H1 (cell line): ENCODE measurements around the gene TNS3. TPM values are rescaled to one million over a fixed set of nuclear protein-coding genes. Genes with fewer than 3 reads are reported as not detected.

Source experiments
- CTCF ChIA-PET: fragments of 300-600 bp; sonication (Branson Sonifier 250); formaldehyde crosslinking; loops from one replicate; lab custom pipeline; 2021; ENCODE audit not compliant: partially characterized antibody; lab: Charles Lee
- POLR2A ChIA-PET: fragments of 300-600 bp; sonication (Branson Sonifier 250); formaldehyde crosslinking; loops from one replicate; lab custom pipeline; 2021; ENCODE audit warnings: inconsistent platforms; ENCODE audit not compliant: partially characterized antibody; lab: Charles Lee
- DNase-seq, 2 experiments: peaks; one replicate each; pipeline versions ENCODE4 v3.0.0 to v3.0.0-alpha.2; 2010 to 2022; ENCODE audit warnings: low spot score in 2 of 2, low read depth in 1 of 2, mixed read lengths in 1 of 2
- FAIRE-seq: peaks from 2 replicates; lab custom pipeline; 2011; peaks lifted over from hg19 to GRCh38; lab: Jason Lieb, UNC
- H2AFZ ChIP-seq: 2 replicates; pipeline ENCODE4 v1.8.1; 2012; ENCODE audit warnings: low read length, inconsistent platforms
- H2AK5ac ChIP-seq: 2 replicates; pipeline ENCODE4 v1.6.1; 2013; ENCODE audit warnings: low read depth, low read length
- H2BK120ac ChIP-seq: replicated peaks from 2 replicates; pipeline ENCODE3; 2013; ENCODE audit warnings: low read depth, low read length, inconsistent platforms
- H2BK12ac ChIP-seq: 2 replicates; pipeline ENCODE4 v1.6.1; 2013; ENCODE audit warnings: low read depth, low read length
- H2BK15ac ChIP-seq: 2 replicates; pipeline ENCODE4 v1.6.1; 2013; ENCODE audit warnings: low read length
- H2BK20ac ChIP-seq: 2 replicates; pipeline ENCODE4 v1.6.1; 2013; ENCODE audit warnings: low read length
- H2BK5ac ChIP-seq: 2 replicates; pipeline ENCODE4 v1.6.1; 2013; ENCODE audit warnings: low read depth, low read length
- H3K14ac ChIP-seq: 2 replicates; pipeline ENCODE4 v1.6.1; 2013; ENCODE audit warnings: inconsistent platforms; ENCODE audit not compliant: insufficient read length
- H3K18ac ChIP-seq: 2 replicates; pipeline ENCODE4 v1.6.1; 2013; ENCODE audit warnings: low read length; ENCODE audit errors: extremely low read depth
- H3K23ac ChIP-seq: 2 replicates; pipeline ENCODE4 v1.6.1; 2013; ENCODE audit warnings: inconsistent platforms; ENCODE audit not compliant: insufficient read length
- H3K23me2 ChIP-seq: 2 replicates; pipeline ENCODE4 v1.6.1; 2013; ENCODE audit warnings: low read depth, low read length
- H3K27ac ChIP-seq: 2 replicates; pipeline ENCODE4 v1.6.1; 2011; ENCODE audit warnings: low read depth, low read length, inconsistent platforms
- H3K27me3 ChIP-seq, 4 experiments: replicated peaks in 1 of 4; 1 replicate in 1 of 4; 2 replicates in 3 of 4; pipeline versions ENCODE4 v1.6.1 to v1.8.1; 2011 to 2013; ENCODE audit warnings: low read length in 3 of 4, mild to moderate bottlenecking in 3 of 4, inconsistent platforms in 2 of 4, mixed read lengths in 2 of 4, moderate library complexity in 1 of 4; ENCODE audit not compliant: control insufficient read depth in 3 of 4, insufficient read depth in 3 of 4; ENCODE audit errors: extremely low read depth in 1 of 4
- H3K36me3 ChIP-seq, 4 experiments: 2 replicates each; pipeline versions ENCODE4 v1.6.1 to v1.8.1; 2011 to 2013; ENCODE audit warnings: mild to moderate bottlenecking in 4 of 4, low read length in 3 of 4, moderate library complexity in 2 of 4, control low read depth in 1 of 4, inconsistent platforms in 1 of 4; ENCODE audit not compliant: insufficient read depth in 4 of 4, control insufficient read depth in 2 of 4
- H3K4ac ChIP-seq: replicated peaks from 2 replicates; pipeline ENCODE3; 2013; ENCODE audit warnings: low read length, low read depth, mixed read lengths, inconsistent platforms; ENCODE audit not compliant: insufficient read length
- H3K4me1 ChIP-seq, 4 experiments: replicated peaks in 1 of 4; 1 replicate in 1 of 4; 2 replicates in 3 of 4; pipeline versions ENCODE4 v1.6.1 to v1.8.1; 2011 to 2013; ENCODE audit warnings: low read length in 3 of 4, inconsistent platforms in 2 of 4, mixed read lengths in 1 of 4; ENCODE audit not compliant: insufficient read depth in 4 of 4, control insufficient read depth in 3 of 4
- H3K4me2 ChIP-seq, 2 experiments: 2 replicates each; pipeline versions ENCODE4 v1.6.1 to v1.8.1; 2011 to 2013; ENCODE audit warnings: low read depth in 2 of 2, low read length in 2 of 2, control low read depth in 1 of 2, inconsistent platforms in 1 of 2, mild to moderate bottlenecking in 1 of 2; ENCODE audit not compliant: insufficient read depth in 1 of 2
- H3K4me3 ChIP-seq, 4 experiments: fragments of 200-600, 300-600 bp in 1 of 4; sonication (generic), shearing (Covaris generic), sonication (Bioruptor Twin) in 1 of 4; 2 replicates each; pipeline versions ENCODE4 v1.5.1 to v1.8.1; 2011 to 2016; ENCODE audit warnings: low read length in 4 of 4, low read depth in 3 of 4, control low read depth in 2 of 4, inconsistent platforms in 2 of 4, mild to moderate bottlenecking in 2 of 4, mixed read lengths in 1 of 4, moderate library complexity in 1 of 4; ENCODE audit not compliant: insufficient read depth in 2 of 4; ENCODE audit errors: extremely low read depth in 1 of 4
- H3K56ac ChIP-seq: replicated peaks from 2 replicates; pipeline ENCODE3; 2013; ENCODE audit warnings: low read depth, mild to moderate bottlenecking, mixed read lengths, low read length, inconsistent platforms; ENCODE audit not compliant: insufficient read length
- H3K79me1 ChIP-seq: 2 replicates; pipeline ENCODE4 v1.6.1; 2013; ENCODE audit warnings: low read depth, low read length, control low read depth
- H3K79me2 ChIP-seq, 2 experiments: 2 replicates each; pipeline versions ENCODE4 v1.6.1 to v1.8.1; 2012 to 2013; ENCODE audit warnings: low read length in 2 of 2, mild to moderate bottlenecking in 2 of 2, inconsistent platforms in 1 of 2; ENCODE audit not compliant: insufficient read depth in 2 of 2, control insufficient read depth in 1 of 2
- H3K9ac ChIP-seq, 4 experiments: replicated peaks in 1 of 4; 1 replicate in 1 of 4; 2 replicates in 3 of 4; pipeline versions ENCODE4 v1.6.1 to v1.8.1; 2011 to 2013; ENCODE audit warnings: low read depth in 3 of 4, low read length in 3 of 4, control low read depth in 2 of 4, mild to moderate bottlenecking in 2 of 4, moderate library complexity in 2 of 4, inconsistent platforms in 1 of 4; ENCODE audit errors: extremely low read depth in 1 of 4
- H3K9me3 ChIP-seq, 2 experiments: 2 replicates each; pipeline versions ENCODE4 v1.6.1 to v1.8.1; 2012 to 2013; ENCODE audit warnings: mild to moderate bottlenecking in 2 of 2, moderate library complexity in 2 of 2, control low read depth in 1 of 2, inconsistent platforms in 1 of 2, low read depth in 1 of 2, low read length in 1 of 2, mixed read lengths in 1 of 2; ENCODE audit not compliant: insufficient read depth in 2 of 2
- H4K20me1 ChIP-seq, 2 experiments: replicated peaks in 1 of 2; 2 replicates each; pipeline versions ENCODE3 to v1.8.1; 2011 to 2013; ENCODE audit warnings: inconsistent platforms in 2 of 2, low read length in 2 of 2, mild to moderate bottlenecking in 1 of 2; ENCODE audit not compliant: insufficient read depth in 2 of 2, control insufficient read depth in 1 of 2
- H4K5ac ChIP-seq: 2 replicates; pipeline ENCODE4 v1.6.1; 2013; ENCODE audit warnings: low read length, low read depth, mixed read lengths, inconsistent platforms; ENCODE audit not compliant: insufficient read length
- H4K8ac ChIP-seq: 2 replicates; pipeline ENCODE4 v1.8.0; 2013; ENCODE audit warnings: mild to moderate bottlenecking, moderate library complexity, low read length, inconsistent platforms; ENCODE audit not compliant: insufficient read depth; ENCODE audit errors: extremely low read depth
- H4K91ac ChIP-seq: replicated peaks from 2 replicates; pipeline ENCODE3; 2013; ENCODE audit warnings: low read length, mixed read lengths, inconsistent platforms; ENCODE audit not compliant: insufficient read length
- CREB1 ChIP-seq: IDR thresholded peaks from 2 replicates; pipeline ENCODE4 v1.6.1; 2012; ENCODE audit warnings: inconsistent platforms
- GTF2F1 ChIP-seq: IDR thresholded peaks from 2 replicates; pipeline ENCODE4 v1.6.1; 2012; ENCODE audit warnings: low read depth, low read length, improper control_type of control experiment, borderline replicate concordance
- KDM1A ChIP-seq: fragments of 200-600, 300-600 bp; sonication (generic); IDR thresholded peaks from 2 replicates; pipeline ENCODE4 v1.7.1; 2016; ENCODE audit warnings: mild to moderate bottlenecking, low read length, borderline replicate concordance
- KDM5A ChIP-seq: fragments of 200-600 bp; IDR thresholded peaks from 2 replicates; pipeline ENCODE4 v1.7.1; 2012; ENCODE audit warnings: mild to moderate bottlenecking, low read length, inconsistent platforms, mixed read lengths
- PHF8 ChIP-seq: fragments of 200-600 bp; sonication (generic); conservative IDR thresholded peaks from 2 replicates; pipeline ENCODE4 v1.7.1; 2012; ENCODE audit warnings: low read depth, mild to moderate bottlenecking, inconsistent platforms, low read length, moderate library complexity
- SAP30 ChIP-seq: fragments of 300-600 bp; sonication (generic); IDR thresholded peaks from 2 replicates; pipeline ENCODE4 v1.7.1; 2012; ENCODE audit warnings: low read length, moderate library complexity, mild to moderate bottlenecking, inconsistent platforms; ENCODE audit not compliant: insufficient read depth, insufficient replicate concordance
- SUZ12 ChIP-seq: fragments of 200-600 bp; sonication (generic); IDR thresholded peaks from 2 replicates; pipeline ENCODE4 v1.6.1; 2012; ENCODE audit warnings: mild to moderate bottlenecking, inconsistent platforms, low read length, moderate library complexity, mixed read lengths
- YY1 ChIP-seq: IDR thresholded peaks from 2 replicates; pipeline ENCODE4 v1.6.1; 2011; ENCODE audit warnings: low read depth, mild to moderate bottlenecking, low read length
- WGBS, 2 experiments: shearing (Covaris generic) in 1 of 2; methylation state at CpG; one replicate each; pipeline versions ENCODE4 v1.1.6 to v1.1.7; 2013 to 2015; ENCODE audit warnings: low lambda C conversion rate in 2 of 2, mixed read lengths in 2 of 2, inconsistent platforms in 1 of 2, low coverage in 1 of 2, missing lambda C conversion rate in 1 of 2; ENCODE audit not compliant: insufficient replicate concordance in 2 of 2, insufficient coverage in 1 of 2, insufficient read length in 1 of 2; ENCODE audit errors: extremely low coverage in 1 of 2, missing lambda C conversion rate in 1 of 2; 5-methylcytosine and 5-hydroxymethylcytosine counted together
- polyA plus RNA-seq, 7 experiments: library from polyadenylated mRNA; depleted of rRNA in 3 of 7; stranded (reverse) in 5 of 7; unstranded in 2 of 7; fragments of >200 nt in 5 of 7; fragments of 200-250 nt in 2 of 7; gene quantifications; 1 replicate in 5 of 7; 2 replicates in 1 of 7; 4 replicates in 1 of 7; pipeline versions ENCODE4 v1.2.1 to v1.2.3, GENCODE V29; 2011 to 2013; ENCODE audit warnings: missing spikeins in 2 of 7, mixed read lengths in 2 of 7
- total RNA-seq: library from RNA; stranded (reverse); fragmentation: NEBNext Ultra II Directional; extraction: Animal tissue kit (Norgen Biotek cat#: 25700); gene quantifications from 2 replicates; pipeline ENCODE4 v1.2.1, GENCODE V29; 2021
- TF ChIP-seq, protein P1 (sequence below): IDR thresholded peaks from 2 replicates; pipeline ENCODE4 v1.6.1; 2011; ENCODE audit warnings: low read depth, mild to moderate bottlenecking, low read length; ENCODE audit not compliant: insufficient read depth
- TF ChIP-seq, protein P2 (sequence below): IDR thresholded peaks from 2 replicates; pipeline ENCODE4 v1.6.1; 2012; ENCODE audit warnings: low read length, inconsistent platforms

Gene TNS3
- total and polyA plus RNA-seq, 2 of the 8 experiments (the other 6 are each of a cell fraction or from before 2014, with no cell fraction given): 11.9 to 24.2 TPM

GRCh38 chr7:47504551-47505311, 77.2 kb downstream of the TNS3 start:
- POLR2A ChIA-PET: no interaction called here
- WGBS, 2 experiments: 92% methylated on average over 14 of the region's 14 CpGs; no CpG with 5 or more reads in 1 of the 2 experiments
- TF ChIP-seq KDM5A (no peak), KDM1A (no peak), YY1 (no peak), SUZ12 (no peak), CREB1 (no peak), GTF2F1 (no peak), SAP30 (no peak), PHF8 (no peak)
- TF ChIP-seq, protein P1, sequence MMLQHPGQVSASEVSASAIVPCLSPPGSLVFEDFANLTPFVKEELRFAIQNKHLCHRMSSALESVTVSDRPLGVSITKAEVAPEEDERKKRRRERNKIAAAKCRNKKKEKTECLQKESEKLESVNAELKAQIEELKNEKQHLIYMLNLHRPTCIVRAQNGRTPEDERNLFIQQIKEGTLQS: no peak
- TF ChIP-seq, protein P2, sequence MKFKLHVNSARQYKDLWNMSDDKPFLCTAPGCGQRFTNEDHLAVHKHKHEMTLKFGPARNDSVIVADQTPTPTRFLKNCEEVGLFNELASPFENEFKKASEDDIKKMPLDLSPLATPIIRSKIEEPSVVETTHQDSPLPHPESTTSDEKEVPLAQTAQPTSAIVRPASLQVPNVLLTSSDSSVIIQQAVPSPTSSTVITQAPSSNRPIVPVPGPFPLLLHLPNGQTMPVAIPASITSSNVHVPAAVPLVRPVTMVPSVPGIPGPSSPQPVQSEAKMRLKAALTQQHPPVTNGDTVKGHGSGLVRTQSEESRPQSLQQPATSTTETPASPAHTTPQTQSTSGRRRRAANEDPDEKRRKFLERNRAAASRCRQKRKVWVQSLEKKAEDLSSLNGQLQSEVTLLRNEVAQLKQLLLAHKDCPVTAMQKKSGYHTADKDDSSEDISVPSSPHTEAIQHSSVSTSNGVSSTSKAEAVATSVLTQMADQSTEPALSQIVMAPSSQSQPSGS: no peak

More at GRCh38 chr7:47504551-47505311, 77.2 kb downstream of the TNS3 start:
- Histone ChIP-seq H3K9ac (no peak overlapping the region), H3K79me2 (no peaks in the 10 kb centered on the region; a peak in 1 of 4 replicates), H2BK12ac (no peak overlapping the region), H4K20me1 (peaks cover under 1 to 3% of the 10 kb centered on the region in 2 experiments), H3K23me2 (no peaks in the 10 kb centered on the region; the same call in 1 of the 2 replicates), H3K4me3 (no peak overlapping the region), H2BK15ac (no peak overlapping the region), H3K27me3 (no peaks in the 10 kb centered on the region), H4K8ac (no peak overlapping the region), H3K23ac (no peak overlapping the region), H3K9me3 (no peaks in the 10 kb centered on the region), H3K4me2 (no peak overlapping the region), H3K18ac (no peak overlapping the region), H2BK5ac (no peak overlapping the region), H3K27ac (no peak overlapping the region), H3K4me1 (no peaks in the 10 kb centered on the region; a peak in 3 of 7 replicates), H3K14ac (no peak overlapping the region), H3K79me1 (peaks cover 10% of the 10 kb centered on the region; the same call in 1 of the 2 replicates), H3K56ac (no peak overlapping the region), H2BK20ac (no peak overlapping the region), H3K4ac (no peak overlapping the region), H4K91ac (no peak overlapping the region), H2BK120ac (no peak overlapping the region), H4K5ac (no peak overlapping the region), H3K36me3 (no peaks in the 10 kb centered on the region; a peak in 1 of 8 replicates), H2AK5ac (no peak overlapping the region), H2AFZ (no peak overlapping the region)
- FAIRE-seq: no peak
- DNase-seq: no peak
- CTCF ChIA-PET: interaction anchor here (0.8 to 1.5 kb wide), 5 partner anchors 9 to 388 kb away, joined by 3 to 5 read pairs (median 3); no protein-coding TSS in a partner anchor
